ENCODE data around the gene SLC38A7.

DNA sequence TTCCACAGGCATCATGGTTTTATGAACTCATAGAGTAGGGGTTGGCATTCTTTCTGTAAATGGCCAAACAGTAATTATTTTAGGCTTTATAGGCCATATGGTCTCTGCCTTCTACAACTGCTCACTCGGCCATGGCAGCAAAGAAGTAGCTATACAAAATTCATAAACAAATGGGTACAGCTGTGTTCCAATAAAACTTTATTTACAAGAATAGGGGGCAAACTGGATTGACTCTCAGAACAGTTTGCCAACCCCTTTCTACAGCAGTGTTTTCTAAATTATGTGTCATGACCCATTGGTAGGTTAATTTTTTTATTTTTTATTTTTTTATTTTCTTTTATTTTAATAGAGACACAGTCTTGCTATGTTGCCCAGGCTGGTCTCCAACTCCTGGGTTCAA lies 29.2 kb upstream of the SLC38A7 start:
- TF ChIP-seq CTCF (conservative IDR thresholded peaks at IDR 0.05), result no peak
- no peak for TF ChIP-seq ZFX (IDR thresholded peaks at IDR 0.05)

All from C4-2B (cell line).